GM23248 (cell line): ENCODE measurements around the gene MAP1LC3B2. TPM values are rescaled to one million over a fixed set of nuclear protein-coding genes. Genes with fewer than 3 reads are reported as not detected.

Experiments used
- DNase-seq: peaks from one replicate; pipeline ENCODE4 v3.0.0-alpha.2; 2015
- H2AFZ ChIP-seq: fragments of 200-600 bp; sonication (generic); 2 replicates; pipeline ENCODE4 v1.6.1; 2016; ENCODE audit warnings: antibody characterized with exemption
- H3F3A ChIP-seq: fragments of 200-600 bp; sonication (generic); 2 replicates; pipeline ENCODE4 v1.6.1; 2016; ENCODE audit warnings: mild to moderate bottlenecking, antibody characterized with exemption, mixed run types; ENCODE audit not compliant: insufficient read depth
- H3K27ac ChIP-seq: fragments of 200-600 bp; sonication (generic); 2 replicates; pipeline ENCODE4 v1.5.1; 2016; ENCODE audit warnings: mild to moderate bottlenecking
- H3K27me3 ChIP-seq: fragments of 200-600 bp; sonication (generic); replicated peaks from 2 replicates; pipeline ENCODE4 v1.6.1; 2016; ENCODE audit warnings: mild to moderate bottlenecking; ENCODE audit not compliant: insufficient read depth
- H3K36me3 ChIP-seq: fragments of 200-600 bp; sonication (generic); 2 replicates; pipeline ENCODE4 v1.6.1; 2016; ENCODE audit warnings: low read depth, mild to moderate bottlenecking
- H3K4me1 ChIP-seq: fragments of 200-600 bp; sonication (generic); 2 replicates; pipeline ENCODE4 v1.6.1; 2016; ENCODE audit warnings: mild to moderate bottlenecking; ENCODE audit not compliant: insufficient read depth
- H3K4me2 ChIP-seq: fragments of 200-600 bp; sonication (generic); one replicate; pipeline ENCODE4 v1.6.1; 2016; ENCODE audit warnings: mild to moderate bottlenecking; ENCODE audit not compliant: unreplicated experiment
- H3K4me3 ChIP-seq: fragments of 200-600 bp; sonication (generic); 2 replicates; pipeline ENCODE4 v1.5.1; 2016; ENCODE audit warnings: mild to moderate bottlenecking
- H3K79me2 ChIP-seq: fragments of 200-600 bp; sonication (generic); 2 replicates; pipeline ENCODE4 v1.6.1; 2016; ENCODE audit warnings: mild to moderate bottlenecking; ENCODE audit not compliant: insufficient read depth
- H3K9ac ChIP-seq: fragments of 200-600 bp; sonication (generic); 2 replicates; pipeline ENCODE4 v1.6.1; 2016; ENCODE audit warnings: mild to moderate bottlenecking
- H3K9me2 ChIP-seq: fragments of 200-600 bp; sonication (generic); 2 replicates; pipeline ENCODE4 v1.6.1; 2016; ENCODE audit warnings: mixed run types, mild to moderate bottlenecking, moderate library complexity; ENCODE audit not compliant: insufficient read depth
- H3K9me3 ChIP-seq: fragments of 200-600 bp; sonication (generic); one replicate; pipeline ENCODE4 v1.6.1; 2017; ENCODE audit warnings: low read depth
- H4K20me1 ChIP-seq: fragments of 200-600 bp; sonication (generic); 2 replicates; pipeline ENCODE4 v1.6.0; 2016; ENCODE audit not compliant: insufficient read depth
- EZH2 ChIP-seq: fragments of 200-600 bp; sonication (generic); IDR thresholded peaks from 2 replicates; pipeline ENCODE4 v1.6.1; 2018; ENCODE audit warnings: antibody characterized with exemption, mild to moderate bottlenecking; ENCODE audit not compliant: insufficient read depth, poor library complexity, severe bottlenecking
- EZH2phosphoT487 ChIP-seq: fragments of 200-600 bp; sonication (generic); IDR thresholded peaks from 2 replicates; pipeline ENCODE4 v1.6.1; 2018; ENCODE audit warnings: antibody characterized with exemption, moderate library complexity, mild to moderate bottlenecking, low read depth; ENCODE audit not compliant: insufficient read depth
- WGBS, 2 experiments: methylation state at CpG; one replicate each; pipeline ENCODE4 v1.1.6; 2015 to 2017; ENCODE audit warnings: low lambda C conversion rate in 2 of 2, low coverage in 1 of 2; ENCODE audit errors: missing lambda C conversion rate in 2 of 2; 5-methylcytosine and 5-hydroxymethylcytosine counted together
- in situ Hi-C: fragments of 300-500 bp; cut with MboI; formaldehyde crosslinking; loops from 2 replicates; pipeline ENCODE4 v1.15.0; 2020
- polyA plus RNA-seq: library from polyadenylated mRNA; unstranded; fragments of >200 nt; fragmentation: Nextera tagmentation; extraction: Ambion mirVana; gene quantifications from 2 replicates; pipeline ENCODE4 v1.2.1, GENCODE V29; 2016
- total RNA-seq: library from RNA; depleted of rRNA; stranded (reverse); fragments of >200 nt; shearing (Covaris generic); gene quantifications from 2 replicates; pipeline ENCODE4 v1.2.3, GENCODE V29; 2014

MAP1LC3B2 gene
- total and polyA plus RNA-seq, 2 experiments from 2014 or later = 0.32 to 9.0 TPM

DNA sequence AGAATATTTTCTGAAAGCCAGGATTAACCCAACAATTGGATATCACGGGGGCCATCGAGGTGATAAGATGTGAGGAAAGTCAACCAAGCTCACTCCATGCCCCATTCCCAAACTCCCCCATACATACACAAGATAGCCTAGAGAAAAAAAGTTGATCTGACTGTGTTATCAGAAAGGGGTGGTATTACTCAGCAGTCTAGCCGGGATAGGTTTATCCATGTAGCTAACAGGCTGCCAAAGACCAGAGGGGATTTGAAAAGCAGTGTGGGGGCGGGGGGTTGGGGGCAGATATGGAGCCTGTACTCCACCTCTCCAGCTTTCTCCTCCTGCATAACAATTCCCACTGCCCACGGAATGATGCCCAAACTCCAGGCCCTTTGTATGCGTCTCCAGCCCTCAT lies 13.2 kb upstream of the MAP1LC3B2 start:
- in situ Hi-C loops = no loop called here
- 82 to 85% methylated on average over 6 of the region's 6 CpGs for WGBS, 2 experiments
- no peaks in the 10 kb centered on the region for H3K4me1 ChIP-seq
- H3K9me3 ChIP-seq = no peaks in the 10 kb centered on the region
- no peaks in the 10 kb centered on the region for H3F3A ChIP-seq
- H3K79me2 ChIP-seq = no peaks in the 10 kb centered on the region
- no peak overlapping the region for H3K9ac ChIP-seq
- no peaks in the 10 kb centered on the region for H3K9me2 ChIP-seq
- no peaks in the 10 kb centered on the region for H4K20me1 ChIP-seq
- no peaks in the 10 kb centered on the region for H3K36me3 ChIP-seq
- no peak overlapping the region for H2AFZ ChIP-seq
- TF ChIP-seq EZH2 (no peak), EZH2phosphoT487 (no peak)
- DNase-seq = no peak
- no peaks in the 10 kb centered on the region for H3K27me3 ChIP-seq
- no peak overlapping the region for H3K4me3 ChIP-seq
- H3K27ac ChIP-seq = no peak overlapping the region
- H3K4me2 ChIP-seq = no peak overlapping the region

DNA sequence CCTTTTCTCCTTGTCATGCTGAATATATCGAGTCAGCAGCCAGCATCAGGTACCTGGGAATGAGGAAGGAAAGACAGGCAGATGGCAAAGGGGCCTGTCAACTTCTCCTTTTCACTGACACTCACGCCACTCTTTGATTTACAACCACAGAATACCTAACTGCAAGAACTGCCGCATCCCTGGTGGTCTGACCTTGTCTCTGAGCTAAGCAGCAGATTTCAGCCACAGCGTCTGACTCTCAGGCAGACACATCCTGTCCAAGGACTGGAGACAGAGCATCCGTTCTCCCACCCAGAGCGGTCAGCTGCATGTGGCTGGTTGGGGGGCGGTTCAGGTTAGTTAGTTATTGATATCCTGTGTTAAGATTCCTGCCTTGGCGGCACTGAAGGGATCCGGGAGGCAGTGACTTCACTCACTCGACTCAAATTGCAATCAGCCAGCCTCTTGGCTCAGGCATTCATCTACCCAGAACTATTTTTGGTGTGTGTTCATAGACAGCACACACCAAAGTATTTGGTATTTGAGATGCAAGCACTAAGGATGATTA lies 11.2 kb upstream of the MAP1LC3B2 start:
- in situ Hi-C loops = no loop called here
- H3K79me2 ChIP-seq = no peaks in the 10 kb centered on the region
- H4K20me1 ChIP-seq = no peaks in the 10 kb centered on the region
- no peaks in the 10 kb centered on the region for H3F3A ChIP-seq
- H3K4me3 ChIP-seq = no peak overlapping the region
- peaks cover 8% of the 10 kb centered on the region; the same call in 1 of the 2 replicates for H3K4me1 ChIP-seq
- H3K9me2 ChIP-seq = no peaks in the 10 kb centered on the region; the same call in 1 of the 2 replicates
- no peaks in the 10 kb centered on the region for H3K9me3 ChIP-seq
- H3K4me2 ChIP-seq = no peak overlapping the region
- no peaks in the 10 kb centered on the region for H3K36me3 ChIP-seq
- no peak overlapping the region for H3K9ac ChIP-seq
- H3K27ac ChIP-seq = no peak overlapping the region
- H2AFZ ChIP-seq = peak overlapping the region; percentile 34; the same call in 1 of the 2 replicates
- 46 to 50% methylated on average over 10 of the region's 10 CpGs for WGBS, 2 experiments
- TF ChIP-seq EZH2phosphoT487 = no peak
- TF ChIP-seq EZH2 = no peak
- peak; percentile 34 for DNase-seq
- H3K27me3 ChIP-seq = no peaks in the 10 kb centered on the region

DNA sequence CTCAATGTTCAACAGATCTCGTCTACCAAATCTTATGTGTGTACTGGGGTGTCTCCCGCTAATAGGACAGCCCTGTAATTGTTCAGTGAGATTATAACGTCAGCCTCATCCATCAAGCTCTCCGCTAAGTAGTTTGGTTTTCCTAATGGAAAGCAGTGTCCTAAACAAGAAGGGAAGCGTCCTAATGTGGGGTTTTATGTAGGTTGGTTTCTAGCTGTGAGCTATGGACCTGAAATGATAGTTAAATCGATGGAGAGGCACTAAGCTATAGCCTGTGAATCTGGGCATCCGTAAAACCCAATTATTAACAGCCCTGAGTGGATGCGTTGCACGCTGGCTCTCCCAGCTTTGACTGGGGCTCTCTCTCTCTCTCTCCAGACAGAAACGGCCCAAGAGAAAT lies 9.2 kb upstream of the MAP1LC3B2 start:
- WGBS, 2 experiments = 82 to 87% methylated on average over 10 of the region's 10 CpGs

DNA sequence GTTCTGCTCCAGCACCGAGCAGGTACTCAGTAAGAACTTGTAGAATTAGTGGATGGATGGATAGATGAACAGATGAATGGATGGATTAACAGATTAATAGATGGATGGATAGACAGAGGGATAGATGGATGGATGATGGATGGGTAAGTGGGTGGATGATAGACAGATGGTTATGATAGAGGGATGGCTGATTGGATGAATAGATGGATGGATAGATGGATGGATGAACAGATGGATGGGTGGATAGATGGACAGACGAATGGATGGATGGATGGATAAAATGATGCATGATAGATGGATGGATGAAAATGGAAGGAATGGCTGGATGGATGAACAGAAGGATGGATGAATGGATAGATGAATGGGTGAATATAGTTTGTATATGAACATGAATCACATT lies 8.0 kb upstream of the MAP1LC3B2 start:
- Histone ChIP-seq H3K36me3 (no peaks in the 10 kb centered on the region), H3K27me3 (no peaks in the 10 kb centered on the region), H3K4me3 (no peak overlapping the region), H3K79me2 (no peaks in the 10 kb centered on the region), H3K9ac (no peak overlapping the region), H3K4me2 (no peak overlapping the region), H2AFZ (no peak overlapping the region), H3K9me2 (no peaks in the 10 kb centered on the region; the same call in 1 of the 2 replicates), H3K4me1 (peaks cover 8% of the 10 kb centered on the region; the same call in 1 of the 2 replicates), H4K20me1 (no peaks in the 10 kb centered on the region), H3K9me3 (no peaks in the 10 kb centered on the region), H3K27ac (no peak overlapping the region), H3F3A (no peaks in the 10 kb centered on the region)
- no peak for DNase-seq
- 83 to 92% methylated on average over 2 of the region's 2 CpGs for WGBS, 2 experiments
- no peak for TF ChIP-seq EZH2phosphoT487
- TF ChIP-seq EZH2 = no peak
- in situ Hi-C loops = no loop called here

More for the DNA sequence above, 9.2 kb upstream of the MAP1LC3B2 start:
- no peak overlapping the region for H3K4me3 ChIP-seq
- H3K9me2 ChIP-seq = no peaks in the 10 kb centered on the region; the same call in 1 of the 2 replicates
- in situ Hi-C loops = no loop called here
- no peaks in the 10 kb centered on the region for H3F3A ChIP-seq
- no peak overlapping the region for H3K4me2 ChIP-seq
- H3K9me3 ChIP-seq = no peaks in the 10 kb centered on the region
- H3K36me3 ChIP-seq = no peaks in the 10 kb centered on the region
- DNase-seq = no peak
- no peak overlapping the region for H3K9ac ChIP-seq
- TF ChIP-seq EZH2phosphoT487 = no peak
- TF ChIP-seq EZH2 = no peak
- no peaks in the 10 kb centered on the region for H3K79me2 ChIP-seq
- peaks cover 8% of the 10 kb centered on the region; the same call in 1 of the 2 replicates for H3K4me1 ChIP-seq
- no peaks in the 10 kb centered on the region for H3K27me3 ChIP-seq
- H4K20me1 ChIP-seq = no peaks in the 10 kb centered on the region
- H3K27ac ChIP-seq = no peak overlapping the region
- no peak overlapping the region for H2AFZ ChIP-seq
